GM19240 (cell line): Measurements from ENCODE around the gene RUBCN.
"Not testable (repeated sequence)": the region's sequence is repeated elsewhere in the genome, so short reads cannot be mapped to it uniquely, and the experiment has no call there.

Experiments used
- DNase-seq: peaks from one replicate; pipeline ENCODE4 v3.0.0; 2011; ENCODE audit warnings: low spot score; ENCODE audit not compliant: insufficient read length

The RUBCN gene

GRCh38 chr3:197734667-197735318, 1.9 kb downstream of the RUBCN start:
- DNase-seq, result no peak

DNA sequence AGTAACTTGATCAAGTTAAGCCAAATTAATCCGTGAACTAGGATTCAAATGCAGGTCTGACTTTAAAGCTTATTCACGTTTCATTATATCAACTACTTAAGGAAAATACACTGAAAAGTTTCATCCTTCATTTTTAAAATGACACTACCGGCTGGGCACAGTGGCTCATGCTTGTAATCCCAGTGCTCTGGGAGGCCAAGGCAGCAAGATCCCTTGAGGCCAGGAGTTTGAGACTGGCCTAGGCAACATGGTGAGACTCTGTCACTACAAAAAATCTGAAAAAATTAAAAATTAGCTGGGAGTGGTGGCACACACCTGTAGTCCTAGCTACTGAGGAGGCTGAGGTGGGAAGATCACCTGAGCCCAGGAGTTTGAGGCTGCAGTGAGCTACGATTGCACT, 3.7 kb downstream of the RUBCN start:
- DNase-seq, result no peak

GRCh38 chr3:197731483-197731882, 5.2 kb downstream of the RUBCN start:
- not testable (repeated sequence) for DNase-seq

DNA sequence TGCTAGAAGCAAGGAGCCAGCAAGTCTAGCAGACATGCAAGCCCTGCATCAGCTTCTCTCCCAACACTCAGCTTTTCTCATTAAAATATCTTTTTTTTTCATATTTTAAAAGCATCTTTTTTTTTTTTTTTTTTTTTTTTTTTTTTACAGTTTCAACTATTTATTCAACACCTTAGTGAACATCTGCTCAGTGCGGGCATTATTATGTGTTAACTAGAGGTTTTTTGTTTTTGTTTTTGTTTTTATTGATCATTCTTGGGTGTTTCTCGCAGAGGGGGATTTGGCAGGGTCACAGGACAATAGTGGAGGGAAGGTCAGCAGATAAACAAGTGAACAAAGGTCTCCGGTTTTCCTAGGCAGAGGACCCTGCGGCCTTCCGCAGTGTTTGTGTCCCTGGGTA, 5.9 kb downstream of the RUBCN start:
- not testable (repeated sequence) for DNase-seq

DNA sequence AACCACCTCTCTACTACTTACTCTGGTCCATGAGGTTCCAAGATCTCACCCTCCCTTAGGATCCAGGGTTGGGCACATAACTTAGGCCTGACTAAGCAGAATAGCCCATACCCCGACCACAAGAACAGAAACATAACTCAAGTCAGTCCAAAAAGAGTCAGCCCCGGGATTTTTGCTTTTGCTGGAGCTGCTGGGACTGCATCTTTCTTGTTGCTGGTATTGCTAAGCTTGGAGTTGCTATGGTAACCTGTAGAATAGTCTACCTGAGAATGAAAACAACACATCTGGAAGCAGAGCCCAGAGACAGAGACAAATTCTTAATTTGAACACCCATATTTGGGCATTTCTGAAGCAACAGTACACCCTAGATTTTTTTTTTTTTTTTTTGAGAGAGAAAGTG, 6.5 kb downstream of the RUBCN start:
- no peak for DNase-seq

DNA sequence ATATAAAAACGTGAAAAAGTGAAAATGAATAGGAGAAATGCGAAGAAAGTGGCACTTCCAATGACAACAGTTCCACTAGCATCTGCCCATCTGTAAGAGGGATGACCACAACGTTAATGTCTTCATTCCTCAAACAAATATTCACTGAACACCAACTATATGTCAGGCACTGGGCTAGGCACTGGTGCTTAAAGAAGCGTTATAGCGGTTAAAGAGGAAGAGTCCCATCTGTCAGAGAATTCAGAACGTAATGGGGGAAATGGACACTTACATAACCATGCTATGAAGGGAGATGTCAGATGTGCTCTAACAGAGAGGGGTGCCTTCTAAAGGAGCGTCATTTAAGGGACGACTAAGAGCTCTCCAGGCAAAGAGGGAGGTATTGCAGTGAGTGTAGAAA, 8.2 kb downstream of the RUBCN start:
- DNase-seq, result no peak

- not testable (repeated sequence) for DNase-seq
Observed at GRCh38 chr3:197727878-197728277, 8.8 kb downstream of the RUBCN start.

- DNase-seq, result no peak
Observed at GRCh38 chr3:197722734-197723133, 14.0 kb downstream of the RUBCN start.

DNA sequence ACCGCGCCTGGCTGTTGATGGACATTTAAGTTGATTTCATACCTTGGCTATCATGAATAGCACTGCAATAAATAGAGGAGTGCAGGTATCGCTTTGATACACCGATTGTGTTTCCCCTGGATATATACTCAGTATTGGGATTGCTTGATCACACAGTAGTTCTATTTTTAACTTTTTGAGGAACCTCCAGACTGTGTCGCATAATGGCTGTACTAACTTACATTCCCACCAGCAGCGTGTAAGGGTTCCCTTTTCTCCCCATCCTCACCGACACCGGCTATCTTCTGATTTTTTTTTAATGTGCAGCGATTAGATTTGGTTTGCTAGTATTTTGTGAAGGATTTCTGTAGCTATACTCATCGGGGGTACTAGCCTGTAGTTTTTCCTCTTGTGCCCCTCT, 16.0 kb downstream of the RUBCN start:
- no peak for DNase-seq

DNA sequence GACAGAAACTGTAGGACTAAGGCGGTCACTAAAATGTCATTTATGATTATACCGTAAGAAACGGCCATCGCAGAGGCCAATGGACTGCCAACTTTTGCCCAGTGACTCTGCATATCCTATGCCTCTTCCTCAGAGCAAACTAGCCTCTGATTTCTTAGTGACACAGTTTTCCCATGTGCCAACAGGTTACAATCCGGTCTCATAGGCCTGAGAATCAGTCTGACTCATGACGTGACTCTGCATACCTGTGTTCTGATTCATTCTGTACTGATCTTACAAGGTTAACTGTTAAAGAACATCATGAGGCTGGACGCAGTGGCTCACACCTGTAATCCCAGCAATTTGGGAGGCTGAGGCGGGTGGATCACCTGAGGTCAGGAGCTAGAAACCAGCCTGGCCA, 17.8 kb downstream of the RUBCN start:
- no peak for DNase-seq

DNA sequence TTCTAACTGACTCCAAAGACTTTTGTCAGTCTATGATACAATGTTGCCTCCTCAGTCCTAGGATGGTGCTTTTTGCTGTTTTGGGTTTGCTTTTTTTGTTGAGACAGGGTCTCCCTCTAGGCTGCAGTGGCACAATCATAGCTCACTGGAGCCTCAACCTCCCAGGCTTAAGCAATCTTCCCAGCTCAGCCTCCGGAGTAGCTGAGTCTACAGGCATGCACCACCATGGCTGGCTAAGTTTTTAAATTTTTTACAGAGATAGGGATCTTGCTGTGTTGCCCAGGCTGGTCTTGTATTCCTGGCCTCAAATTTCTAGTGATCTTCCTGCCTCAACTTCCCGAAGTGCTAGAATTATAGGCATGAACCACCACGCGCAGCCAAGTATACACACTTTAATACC, 22.5 kb downstream of the RUBCN start:
- no peak for DNase-seq

- no peak for DNase-seq
Observed at GRCh38 chr3:197713477-197713822, 23.3 kb downstream of the RUBCN start.

- DNase-seq, result no peak
Observed at GRCh38 chr3:197711973-197712707, 24.6 kb downstream of the RUBCN start.

GRCh38 chr3:197710965-197711364, 25.7 kb downstream of the RUBCN start:
- not testable (repeated sequence) for DNase-seq

DNA sequence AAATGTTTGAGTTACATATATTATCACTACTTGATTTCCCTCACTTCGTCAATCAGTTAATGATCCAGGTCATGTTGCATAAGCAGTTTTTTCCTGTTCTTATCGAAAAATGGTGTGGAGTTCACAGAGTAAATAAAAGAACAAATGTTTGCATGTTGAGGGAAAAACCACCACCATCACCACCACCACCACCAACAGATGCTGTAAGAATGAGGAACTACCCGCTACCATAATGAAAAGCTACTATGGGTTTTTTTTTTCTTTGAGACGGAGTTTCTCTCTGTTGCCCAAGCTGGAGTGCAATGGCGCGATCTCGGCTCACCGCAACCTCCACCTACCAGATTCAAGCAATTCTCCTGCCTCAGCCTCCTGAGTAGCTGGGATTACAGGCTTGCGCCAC, 27.6 kb downstream of the RUBCN start:
- DNase-seq, result no peak

DNA sequence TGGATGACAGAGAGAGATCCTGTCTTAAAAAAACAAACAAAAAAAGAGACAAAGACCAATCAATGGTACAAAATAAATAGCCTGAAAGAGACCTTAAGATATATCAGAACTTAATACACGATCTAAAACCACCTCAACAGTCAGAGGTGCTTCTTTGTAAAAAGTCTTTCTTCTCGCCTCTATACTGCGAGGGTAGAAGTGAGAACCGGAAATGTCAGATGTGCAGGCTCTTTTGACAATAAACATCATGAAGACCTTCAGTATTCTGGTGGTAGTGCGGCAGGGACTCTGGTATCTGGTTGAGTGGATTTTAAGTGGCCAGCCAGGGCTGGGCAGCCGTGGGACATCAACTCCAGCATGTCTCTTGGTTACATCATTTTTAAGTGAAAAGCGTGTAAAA, 30.0 kb downstream of the RUBCN start:
- DNase-seq, result no peak

GRCh38 chr3:197701841-197702240, 34.9 kb downstream of the RUBCN start:
- no peak for DNase-seq

- no peak for DNase-seq
Observed at GRCh38 chr3:197700095-197700494, 36.6 kb downstream of the RUBCN start.

- no peak for DNase-seq
Observed at GRCh38 chr3:197697355-197697754, 39.3 kb downstream of the RUBCN start.

DNA sequence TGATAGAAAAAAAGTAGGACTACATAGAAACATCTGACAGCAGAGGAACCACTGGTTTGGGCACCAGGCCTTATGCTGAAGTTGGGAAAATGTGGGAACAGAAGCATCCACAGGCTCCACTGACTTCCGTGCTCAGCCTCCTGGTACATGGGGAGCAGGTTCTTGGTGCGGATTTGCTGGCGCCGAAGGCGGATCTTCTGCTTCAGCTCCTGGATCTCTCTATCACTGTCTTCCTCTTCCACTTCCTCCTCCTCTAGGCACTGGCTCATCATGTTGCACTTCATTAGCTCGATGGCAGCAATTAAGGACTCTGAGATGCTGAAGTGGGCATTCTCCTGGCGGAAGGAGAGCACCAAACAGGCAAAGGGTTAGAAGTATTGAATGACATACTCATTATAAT, 42.5 kb downstream of the RUBCN start:
- no peak for DNase-seq

GRCh38 chr3:197692641-197693040, 44.1 kb downstream of the RUBCN start:
- DNase-seq, result no peak

DNA sequence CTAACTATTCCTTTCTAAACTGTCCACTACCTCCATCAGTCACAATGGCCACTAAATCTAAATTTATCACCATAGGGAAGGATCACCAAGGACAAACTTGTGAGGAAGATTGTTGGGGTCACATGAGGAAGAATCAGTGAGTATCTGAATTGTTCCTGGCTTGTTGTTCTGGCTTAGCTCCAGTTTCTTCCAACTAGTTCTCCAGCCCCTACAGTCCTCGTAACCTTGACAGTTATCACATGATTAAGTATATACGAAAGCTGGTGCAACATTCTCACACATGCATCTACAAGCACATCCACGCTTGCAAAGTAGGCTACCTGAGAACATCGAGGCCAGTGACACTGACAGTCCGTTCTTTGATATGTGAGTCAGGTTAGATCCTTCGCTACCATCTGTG, 46.0 kb downstream of the RUBCN start:
- no peak for DNase-seq

DNA sequence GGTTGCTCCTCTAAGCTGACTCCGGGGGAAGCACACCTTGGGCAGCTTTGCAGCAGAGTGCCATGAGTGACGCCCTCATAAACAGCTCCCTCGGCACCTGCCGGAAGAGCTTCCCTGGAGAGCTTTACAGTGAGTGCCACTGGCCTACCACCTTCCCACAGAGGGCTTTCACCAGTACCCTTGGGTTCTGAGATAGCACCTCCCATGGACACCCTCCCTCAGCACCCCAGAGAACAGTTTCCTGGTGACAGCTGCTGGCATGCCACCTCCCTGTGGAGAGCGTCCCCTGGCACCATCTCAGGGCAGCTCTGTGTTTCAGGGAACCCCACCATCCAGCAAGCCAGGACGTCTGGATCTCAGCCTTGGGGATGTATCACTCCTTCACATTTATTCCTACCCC, 49.1 kb downstream of the RUBCN start:
- no peak for DNase-seq
